Right lung (tissue), 5 donors: ENCODE data around the gene LCN6. TPM values are rescaled to one million over a fixed set of nuclear protein-coding genes. Genes with fewer than 3 reads are reported as not detected.

Experiments used
- DNase-seq, 2 donors: peaks; one replicate each; pipeline ENCODE4 v3.0.0-alpha.2; 2013
- polyA plus RNA-seq, 5 donors: library from polyadenylated mRNA; unstranded; fragments of 120-200 nt; gene quantifications; one replicate each; pipeline versions ENCODE4 v1.2.1 to v1.2.3, GENCODE V29; 2013; ENCODE audit warnings: inconsistent platforms in 1 of 5, low replicate concordance in 1 of 5; ENCODE audit not compliant: insufficient read length in 5 of 5, insufficient read depth in 1 of 5

Gene LCN6
- polyA plus RNA-seq, 5 donors, result not detected

DNA sequence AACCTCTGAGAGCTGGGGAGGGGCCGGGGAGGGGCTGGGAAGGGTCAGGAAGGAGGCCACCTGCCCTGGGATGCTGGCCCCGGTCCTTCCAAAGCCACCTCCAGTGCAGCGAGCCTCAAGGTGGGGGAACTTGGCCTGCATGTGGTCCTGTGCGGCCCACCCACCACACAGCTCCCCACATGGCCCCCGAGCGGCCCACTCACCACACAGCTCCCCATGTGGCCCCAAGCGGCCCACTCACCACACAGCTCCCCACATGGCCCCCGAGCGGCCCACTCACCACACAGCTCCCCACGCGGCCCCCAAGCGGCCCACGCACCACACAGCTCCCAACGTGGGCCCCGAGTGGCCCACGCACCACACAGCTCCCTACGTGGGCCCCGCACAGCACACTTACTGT is 3.6 kb downstream of the LCN6 start:
- no peak for DNase-seq

DNA sequence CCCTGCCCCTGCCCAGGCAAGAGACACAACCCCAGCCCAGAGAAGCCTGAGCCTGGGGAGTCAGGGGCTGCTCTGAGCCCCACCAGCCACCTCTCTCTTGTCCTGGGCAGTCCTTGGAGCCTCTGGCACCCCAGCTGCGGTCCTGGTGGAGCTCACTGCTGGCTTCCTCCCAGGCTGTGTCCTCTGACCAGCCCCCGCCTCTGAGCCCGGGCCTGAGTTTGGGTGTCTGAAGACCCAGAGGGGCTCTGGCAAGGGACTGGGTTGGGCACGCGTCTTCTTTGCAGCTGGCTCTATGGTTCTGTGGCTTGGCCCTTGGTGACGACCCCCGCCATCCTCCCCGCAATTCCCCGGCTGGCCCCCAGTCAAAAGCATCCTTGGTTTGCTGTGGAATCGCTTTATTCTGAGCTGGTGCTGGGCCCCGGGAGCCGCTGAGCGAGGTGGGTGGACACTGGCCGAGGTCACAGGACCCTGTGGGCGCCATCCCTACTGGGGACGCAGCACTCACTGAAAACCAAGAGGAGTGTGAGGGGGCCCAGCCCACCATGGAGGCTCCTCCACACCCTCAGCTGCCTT is 4.6 kb downstream of the LCN6 start:
- DNase-seq, result no peak

DNA sequence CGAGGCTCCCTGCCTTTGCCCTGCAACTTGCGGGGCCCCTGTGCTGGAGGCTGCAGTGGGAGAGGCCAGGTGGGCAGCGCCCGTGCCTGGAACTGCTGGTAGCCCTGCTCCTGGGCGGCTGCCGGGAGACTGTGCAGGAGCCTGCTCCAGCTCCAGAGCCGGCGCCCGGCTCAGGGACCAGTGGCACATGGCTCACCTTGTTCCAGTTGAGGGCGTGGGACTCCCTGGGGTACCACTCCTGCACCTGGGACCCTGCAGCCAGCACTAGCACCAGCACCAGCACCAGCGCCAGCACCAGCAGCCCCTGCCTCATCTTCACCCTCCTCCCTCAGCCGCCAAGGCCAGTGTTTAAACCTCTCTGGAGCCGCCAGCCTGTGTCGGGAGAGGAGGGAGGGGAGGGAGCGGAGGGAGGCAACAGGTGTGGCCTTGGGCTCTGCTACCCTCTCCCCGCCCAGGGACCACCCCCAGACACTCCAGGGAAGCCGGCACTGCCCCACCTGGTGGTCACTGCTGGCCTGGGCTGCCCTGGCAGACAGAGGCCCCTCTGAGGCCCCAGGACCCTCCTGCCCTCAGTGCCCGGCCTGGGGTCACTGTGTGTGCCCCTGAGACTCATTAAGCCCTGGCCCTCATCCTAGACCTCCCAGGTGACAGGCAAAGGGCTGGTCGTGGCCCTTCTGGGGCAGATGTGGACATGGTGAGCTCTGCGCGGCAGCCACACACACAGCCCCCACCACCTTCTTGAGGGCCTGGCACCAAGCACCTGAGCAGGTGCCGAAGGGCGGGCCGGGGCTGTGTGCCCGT is 5.5 kb downstream of the LCN6 start, which contains the start of gene LCN10:
TSS of gene LCN10 (minus strand) at position 350 of the 801 bp plus-strand sequence. CDS start at position 313, 37 bp downstream.
- no peak for DNase-seq

DNA sequence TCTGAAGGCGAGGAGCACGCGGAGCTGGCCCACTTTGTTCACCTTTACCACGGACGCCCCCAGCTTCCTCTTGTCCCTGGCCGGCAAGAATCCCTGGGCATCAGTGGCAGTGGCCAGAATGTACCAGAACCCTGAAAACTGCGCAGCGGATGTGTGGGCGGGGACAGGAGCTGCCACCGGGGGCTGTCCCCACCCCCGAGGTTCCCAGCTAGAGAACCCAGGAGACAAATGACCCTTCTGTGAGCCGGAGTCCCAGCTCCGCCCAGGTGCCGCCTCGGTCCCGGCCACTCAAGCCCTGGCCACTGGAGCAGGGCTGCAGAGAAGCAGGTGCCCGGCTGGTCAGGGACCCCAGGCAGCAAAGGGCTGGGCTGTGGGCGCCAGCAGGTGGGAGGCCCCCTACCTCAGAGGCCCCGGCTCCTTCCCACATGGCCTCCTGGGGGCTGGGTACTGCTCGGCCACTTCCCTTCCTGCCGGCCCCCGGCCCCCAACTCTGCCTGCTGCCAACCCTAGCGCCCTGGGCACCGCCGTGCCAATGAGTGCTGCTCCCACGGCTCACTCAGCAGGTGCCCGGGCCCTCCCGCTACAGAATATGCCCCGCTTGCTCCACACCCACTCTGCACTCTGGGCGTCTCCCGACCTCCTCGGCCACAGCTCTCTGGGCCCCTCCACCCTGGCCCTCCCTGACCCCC is 6.3 kb downstream of the LCN6 start:
- DNase-seq, result no peak

DNA sequence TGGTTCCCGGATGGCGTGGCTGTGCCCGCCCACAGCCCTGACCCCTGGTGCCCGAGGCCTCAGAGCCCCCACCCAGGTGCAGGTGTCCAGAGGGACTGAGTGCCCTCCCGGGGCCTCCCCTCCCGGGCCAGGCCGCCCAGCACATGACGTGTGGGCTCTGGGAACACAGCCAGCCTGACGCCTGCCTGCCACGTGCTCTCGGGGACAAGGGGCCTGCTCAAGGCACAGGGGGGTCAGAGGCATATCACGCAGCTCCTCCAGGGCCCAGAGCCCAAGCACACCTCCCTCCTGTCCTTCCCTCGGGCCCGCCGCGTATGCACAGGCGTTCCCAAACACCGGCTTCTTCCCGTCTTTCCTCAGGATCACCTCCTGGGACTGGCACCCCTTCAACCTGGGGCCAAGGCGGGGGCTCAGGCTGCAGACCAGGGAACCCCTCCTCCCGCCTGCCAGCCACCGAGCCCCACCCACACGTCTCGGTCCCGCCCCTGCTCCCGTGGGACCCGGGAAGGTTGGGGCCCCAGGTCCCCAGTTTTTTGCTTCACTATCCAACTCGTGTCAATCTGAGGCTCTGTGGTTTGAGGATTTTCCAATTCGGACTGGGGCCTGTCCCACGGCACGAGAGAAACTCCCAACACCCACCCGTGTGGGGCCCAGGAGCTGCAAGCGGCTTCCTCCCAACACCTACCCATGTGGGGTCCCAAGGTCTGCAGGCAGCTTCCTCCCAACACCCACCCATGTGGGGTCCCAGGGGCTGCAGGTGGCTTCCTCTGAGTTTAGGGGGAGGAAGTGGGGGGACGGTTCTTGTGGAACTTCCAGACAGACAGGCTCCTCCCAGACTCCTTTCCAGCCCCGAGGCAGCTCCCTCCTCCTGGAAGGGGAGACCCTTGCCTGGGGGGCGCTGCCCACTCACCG is 7.1 kb downstream of the LCN6 start:
- DNase-seq, result peak; percentile 45 to 59

DNA sequence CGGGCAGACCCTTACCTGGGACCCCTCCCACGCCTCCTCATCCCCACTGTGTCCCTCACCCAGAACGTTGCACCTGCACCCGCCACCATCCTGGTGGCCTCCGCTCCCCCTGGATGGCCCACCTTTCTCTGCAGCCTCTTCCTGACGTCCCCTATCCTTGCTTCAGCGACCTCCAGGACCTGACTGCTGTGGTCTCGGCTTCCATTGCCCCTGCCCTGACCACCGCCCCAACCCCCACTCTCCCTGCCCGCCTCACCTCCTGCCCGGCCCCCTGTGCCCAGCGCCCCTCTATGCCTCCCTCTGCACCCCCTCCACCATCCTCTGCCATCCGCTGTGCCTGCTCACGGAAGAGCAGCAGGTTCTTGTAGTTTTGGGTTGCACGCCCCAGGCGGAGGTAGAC is 7.8 kb downstream of the LCN6 start:
- DNase-seq, result no peak

DNA sequence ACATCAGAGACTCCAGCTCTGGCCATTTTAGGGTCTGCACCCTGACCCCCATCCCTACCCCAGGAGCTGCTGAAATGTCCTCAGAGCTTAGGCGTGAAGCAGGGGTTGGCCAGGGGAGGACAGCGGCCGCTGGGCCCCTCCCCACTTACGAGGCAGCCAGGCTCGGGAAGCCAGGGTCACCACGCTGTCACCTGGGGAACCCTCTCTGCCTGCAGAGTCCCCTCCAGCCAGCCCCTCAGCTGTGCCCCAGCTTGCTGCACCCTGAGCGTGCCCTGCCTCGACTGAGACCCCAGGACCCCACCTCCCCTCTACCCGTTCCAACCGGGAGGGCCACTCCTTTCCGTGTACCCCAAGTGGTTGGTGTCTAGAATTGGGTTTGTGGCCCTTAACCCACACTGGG is 8.3 kb downstream of the LCN6 start:
- no peak for DNase-seq

DNA sequence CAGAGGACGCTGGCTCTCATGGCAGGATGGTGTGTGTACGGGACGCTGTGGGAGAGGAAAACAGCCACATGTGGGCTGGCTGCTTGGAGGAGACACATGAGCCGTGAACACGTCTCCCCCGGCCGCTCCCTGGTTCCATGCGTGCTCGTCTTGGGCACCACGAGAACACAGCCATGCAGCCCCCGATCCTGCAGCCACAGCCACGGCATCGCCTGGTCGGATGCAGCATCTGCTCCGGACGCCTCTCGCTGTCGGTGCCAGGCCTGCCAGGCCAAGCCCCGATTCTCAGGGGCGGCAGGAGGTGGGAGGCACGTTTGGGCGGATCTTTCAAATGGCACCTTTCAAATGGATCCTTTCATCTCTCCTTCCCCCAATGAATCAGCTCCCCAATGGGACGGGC is 8.8 kb downstream of the LCN6 start:
- DNase-seq, result no peak

DNA sequence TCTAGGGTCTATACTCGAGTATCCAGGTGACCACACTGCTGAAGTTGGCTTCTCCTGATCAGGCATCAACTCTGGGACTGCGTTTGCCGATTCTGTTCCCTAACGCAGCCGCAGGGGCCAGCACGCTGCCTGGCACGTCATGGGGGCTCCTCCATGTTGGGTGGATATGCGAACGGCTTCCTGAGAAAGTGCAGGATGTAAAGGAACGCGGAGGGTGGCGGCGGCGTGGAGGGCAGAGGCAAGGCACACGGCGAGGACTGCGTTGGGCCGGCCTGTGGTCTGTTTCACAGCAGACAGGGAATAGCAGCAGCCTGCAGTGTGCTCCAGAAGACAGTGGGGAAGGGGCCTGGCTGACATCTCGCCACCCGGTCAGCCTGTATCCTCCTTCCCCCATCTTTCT is 9.4 kb downstream of the LCN6 start:
- no peak for DNase-seq

DNA sequence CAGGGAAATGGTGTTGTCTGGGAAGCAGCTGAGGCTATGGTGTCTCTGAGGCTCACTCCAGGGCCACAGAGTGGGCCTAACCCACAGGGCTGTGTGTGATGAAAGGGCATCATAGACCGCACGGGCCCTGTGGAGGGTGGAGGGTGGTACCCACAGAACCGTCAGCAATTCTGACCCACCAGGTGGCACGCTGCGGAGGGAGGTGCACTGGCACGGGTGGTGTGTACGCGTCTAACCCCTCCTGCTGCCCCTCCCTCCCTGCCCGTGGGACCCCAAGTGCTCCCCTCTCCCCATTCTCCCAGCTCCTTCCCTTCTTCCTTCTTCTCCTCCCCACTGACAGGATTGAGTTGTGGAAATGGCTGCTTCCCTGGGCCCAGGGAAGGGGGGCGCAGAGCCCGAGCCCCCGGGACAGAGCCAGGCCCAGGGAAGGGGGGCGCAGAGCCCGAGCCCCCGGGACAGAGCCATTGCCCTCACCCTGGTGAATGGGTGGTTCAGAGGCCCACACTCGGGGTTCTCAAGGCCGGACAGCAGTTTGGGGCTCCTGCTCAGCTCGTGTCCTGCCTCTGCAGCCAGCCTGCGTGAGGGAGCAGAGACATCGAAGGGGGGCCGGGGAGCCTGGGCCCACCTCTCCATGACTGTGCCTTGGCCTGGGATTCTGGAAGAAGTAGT is 12.4 kb downstream of the LCN6 start:
- no peak for DNase-seq

DNA sequence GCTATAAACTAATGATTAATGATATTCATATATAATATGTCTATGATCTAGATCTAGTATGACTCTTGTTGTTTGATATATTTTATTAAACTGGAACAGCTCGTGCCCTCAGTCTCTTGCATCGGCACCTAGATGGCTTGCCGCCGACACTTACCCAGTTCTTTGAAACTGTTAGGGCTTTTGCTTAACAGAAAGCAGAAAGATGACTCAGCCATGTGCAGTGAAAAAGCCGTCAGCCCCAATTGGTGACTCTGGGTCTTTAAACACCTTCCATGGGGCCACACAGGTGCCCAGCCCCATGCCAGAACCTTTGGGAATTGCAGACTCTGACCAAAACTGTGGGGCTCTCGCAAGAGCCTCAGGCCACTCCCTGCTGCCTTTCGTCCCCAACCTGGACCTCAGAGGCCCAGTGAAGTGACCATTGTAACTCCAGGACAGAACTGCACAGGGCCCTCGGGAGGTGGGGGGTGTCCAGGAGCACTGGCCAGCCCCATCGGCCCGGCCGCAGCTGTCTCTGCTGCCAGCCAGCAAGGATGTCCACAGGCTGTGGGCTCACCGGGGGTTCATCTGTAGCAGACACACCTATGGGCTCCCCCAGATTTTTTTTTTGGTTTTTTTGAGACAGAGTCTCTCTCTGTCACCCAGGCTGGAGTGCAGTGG is 13.4 kb downstream of the LCN6 start:
- no peak for DNase-seq

DNA sequence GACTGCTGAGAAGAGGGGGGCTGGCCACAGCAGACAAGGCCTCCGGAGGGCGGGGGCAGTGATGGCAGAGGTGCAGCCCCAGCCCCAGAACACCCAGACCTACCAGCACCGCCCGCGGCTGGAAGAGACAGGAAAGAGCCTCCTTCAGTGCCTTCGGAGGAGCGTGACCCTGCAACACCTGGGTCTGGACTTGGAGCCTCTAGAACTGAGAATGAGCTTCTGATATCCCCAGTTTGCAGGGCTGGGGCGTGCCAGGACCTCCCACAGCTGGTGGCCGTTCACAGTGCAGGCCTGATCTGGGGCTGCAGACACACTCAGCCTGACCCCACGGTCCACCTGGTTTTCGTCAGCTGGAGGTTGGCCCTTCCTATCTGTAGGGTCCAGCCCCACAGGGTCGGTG is 14.7 kb downstream of the LCN6 start:
- no peak for DNase-seq

DNA sequence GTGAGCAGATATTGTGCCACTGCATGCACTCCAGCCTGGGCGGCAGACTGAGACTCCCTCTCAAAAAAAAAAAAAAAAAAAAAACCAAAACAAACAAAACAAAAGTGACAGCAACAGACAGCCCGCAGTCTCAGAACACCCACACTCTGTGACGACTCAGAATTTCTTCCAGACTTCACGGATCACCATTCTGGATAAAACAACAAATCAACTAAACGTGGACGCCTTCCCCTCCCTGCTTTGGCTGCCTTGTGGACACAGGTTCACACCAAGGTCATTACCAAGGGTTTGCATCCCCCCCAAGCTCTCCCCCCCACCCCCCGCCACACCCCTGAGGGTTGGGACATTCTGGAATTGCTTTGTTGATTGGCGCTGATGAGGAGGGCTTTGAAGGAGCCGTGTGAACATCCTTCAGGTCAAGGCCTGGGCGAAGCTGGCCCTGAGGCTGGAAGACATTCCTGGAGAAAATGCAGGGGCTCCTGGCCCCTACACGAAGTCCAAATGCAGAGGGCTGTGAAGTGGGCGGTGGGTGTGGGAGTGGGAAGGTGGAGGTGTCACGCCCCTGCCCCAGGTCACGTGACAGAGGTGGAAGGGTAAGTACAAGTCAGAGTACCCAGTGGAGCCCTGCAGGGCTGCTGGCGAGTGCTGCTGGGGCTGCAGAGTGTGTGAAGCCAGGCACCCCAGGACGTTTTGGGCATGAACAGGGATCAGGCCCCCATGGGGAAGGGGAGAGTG is 15.7 kb downstream of the LCN6 start:
- no peak for DNase-seq

DNA sequence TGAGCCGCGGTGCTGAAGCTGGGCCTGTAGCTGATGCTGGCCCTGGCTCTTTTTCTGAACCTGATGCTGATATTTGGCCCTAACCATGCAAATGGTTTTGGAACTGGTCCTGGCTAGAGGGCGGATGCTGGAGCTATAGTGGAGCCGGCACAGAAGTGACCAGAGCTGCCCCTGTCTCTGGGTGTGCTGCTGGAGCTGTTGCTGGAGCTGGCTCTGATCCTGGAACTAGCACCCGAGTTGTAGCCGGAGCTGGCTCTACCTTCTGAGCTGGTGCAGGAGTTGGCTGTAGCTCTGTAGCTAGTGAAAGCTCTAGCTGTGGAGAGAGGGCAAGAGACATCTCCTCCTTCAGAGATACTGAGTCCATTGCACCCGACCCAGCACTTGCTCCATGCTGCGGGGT is 18.4 kb downstream of the LCN6 start:
- no peak for DNase-seq

DNA sequence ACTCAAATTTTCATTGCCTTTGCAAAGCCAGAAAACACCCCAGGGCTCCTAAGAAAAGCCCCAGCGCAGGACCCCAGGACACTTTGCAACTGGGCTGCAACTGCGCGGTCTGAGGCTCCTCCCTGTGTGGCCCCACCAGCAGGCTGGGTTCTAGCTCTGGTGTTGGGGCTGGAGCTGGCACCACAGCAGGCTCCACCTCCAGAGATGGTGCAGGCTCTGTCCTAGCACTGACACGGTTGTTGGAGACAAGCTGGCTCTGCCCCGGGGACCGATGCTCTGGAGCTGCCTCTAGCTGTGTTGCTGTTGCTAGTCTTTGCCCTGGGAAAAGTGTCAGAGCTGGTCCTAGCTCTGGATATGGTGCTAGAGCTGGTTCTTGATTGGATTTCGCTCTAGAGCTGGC is 19.2 kb downstream of the LCN6 start:
- DNase-seq, result no peak

DNA sequence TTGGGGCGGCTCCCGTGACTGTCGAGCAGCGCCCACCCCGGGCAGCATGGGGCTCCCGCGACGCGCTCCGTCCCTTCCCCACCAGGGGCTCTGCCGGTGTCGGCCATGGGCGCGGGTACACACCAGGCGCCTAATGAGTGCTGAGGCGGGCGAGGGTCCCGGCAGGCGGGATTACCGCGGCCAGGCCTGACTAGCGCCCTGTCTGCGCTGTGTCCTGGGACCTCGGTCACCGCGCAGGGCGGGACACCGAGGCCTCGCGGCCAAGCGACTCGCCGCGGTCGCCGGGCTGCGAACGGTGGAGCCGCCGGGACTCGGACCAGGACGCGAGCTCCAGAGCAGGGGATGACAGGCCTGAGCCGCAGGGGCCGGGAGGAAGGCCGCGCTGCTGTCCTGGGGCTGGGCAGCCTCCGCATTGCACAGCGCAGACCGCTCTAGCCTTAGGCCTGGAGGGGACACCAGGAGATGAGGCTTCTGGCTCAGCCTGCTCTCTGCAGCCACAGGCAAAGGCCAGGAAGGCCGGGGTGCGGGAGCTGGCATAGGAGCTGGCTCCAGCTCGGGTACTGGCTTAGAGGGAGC is 19.7 kb downstream of the LCN6 start:
- no peak for DNase-seq

DNA sequence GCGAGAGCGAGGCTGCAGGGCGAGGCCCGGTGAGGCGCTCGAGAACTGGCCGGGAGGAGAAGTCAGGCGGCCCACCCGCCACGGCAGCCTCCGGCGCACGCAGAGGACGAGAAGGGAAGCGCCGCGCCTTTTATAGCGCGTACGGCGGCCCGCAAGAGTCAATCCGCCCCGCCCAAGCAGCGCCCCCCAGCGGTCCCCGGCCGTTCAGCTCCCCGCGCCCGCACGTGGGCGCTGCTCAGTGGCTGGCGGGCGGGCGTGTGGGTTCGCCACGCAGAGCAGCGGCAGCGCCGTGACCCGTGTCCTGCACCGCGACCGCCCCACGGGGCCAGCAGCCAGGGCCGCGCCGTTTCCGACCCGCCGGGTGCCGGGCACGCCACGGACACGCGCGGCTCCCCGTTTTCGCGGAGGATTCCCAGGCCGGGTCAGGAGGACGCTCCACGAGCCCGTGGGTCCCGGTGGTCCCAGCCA is 20.2 kb downstream of the LCN6 start:
- DNase-seq, result peak; percentile 85 to 86

DNA sequence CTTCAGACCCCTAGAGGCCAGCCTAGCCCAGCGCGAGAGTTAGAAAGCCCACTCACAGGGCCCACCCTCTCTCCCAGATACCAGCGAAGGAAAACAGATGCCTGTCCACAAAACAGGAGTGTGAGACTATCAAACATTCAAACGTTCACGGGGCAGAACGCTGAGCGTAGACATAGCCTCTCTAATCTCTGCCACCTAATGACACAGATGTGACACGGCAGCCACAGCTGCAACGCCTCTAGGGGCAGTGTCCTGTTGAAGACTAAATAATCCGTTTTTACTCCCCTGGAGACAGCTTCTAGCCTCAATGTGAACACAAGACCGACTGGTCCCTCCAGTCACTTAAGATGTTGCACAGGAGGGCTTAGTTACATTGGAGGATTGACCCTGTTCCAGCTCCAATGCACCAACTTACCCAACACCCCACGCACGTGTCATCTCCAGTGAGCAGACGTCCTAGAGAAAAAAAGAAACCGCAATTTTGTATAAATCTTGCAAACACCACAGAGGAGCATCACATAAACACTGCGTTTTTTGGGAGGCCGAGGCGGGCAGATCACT is 21.6 kb downstream of the LCN6 start:
- DNase-seq, result no peak

DNA sequence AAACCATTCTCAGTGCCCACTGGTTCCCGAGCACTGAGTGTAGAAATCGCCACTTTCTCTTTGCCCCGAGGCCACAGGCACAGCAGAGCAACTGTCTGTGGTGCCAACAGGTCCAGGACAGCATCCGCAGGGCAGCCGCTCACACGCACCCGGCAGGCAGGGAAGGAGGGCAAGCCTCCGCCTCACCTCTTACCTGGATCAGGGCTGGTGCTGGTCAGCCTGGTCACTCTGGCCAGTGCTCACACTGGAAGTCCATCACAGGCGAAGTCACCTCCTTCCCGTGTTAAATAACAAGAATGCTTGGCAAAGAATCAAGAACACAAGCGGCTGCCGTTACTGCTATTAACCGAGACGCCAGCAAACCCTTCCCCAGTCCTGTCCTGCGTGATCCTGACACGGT is 22.2 kb downstream of the LCN6 start:
- DNase-seq, result no peak
